Activated CD4-positive, alpha-beta T cell treated with anti-CD3 and anti-CD28 coated beads for 36 hours (primary cell): ENCODE measurements around the gene EPS8L3. TPM values are rescaled to one million over a fixed set of nuclear protein-coding genes. Genes with fewer than 3 reads are reported as not detected.

Source experiments
- ATAC-seq: fragments of 200-7000 bp; cut with Tn5 transposase; one replicate; pipeline ENCODE4 v1.10.0; 2021; ENCODE audit warnings: mild to moderate bottlenecking, moderate library complexity
- CTCF ChIA-PET: fragments of 350-600 bp; sonication (Branson Sonifier 250); formaldehyde crosslinking; loops from one replicate; lab custom pipeline; 2021; ENCODE audit warnings: antibody characterized with exemption; lab: Charles Lee
- POLR2A ChIA-PET: fragments of 350-600 bp; sonication (Branson Sonifier 250); formaldehyde crosslinking; loops from one replicate; lab custom pipeline; 2021; ENCODE audit warnings: antibody characterized with exemption, inconsistent platforms; lab: Charles Lee
- DNase-seq: peaks from one replicate; pipeline ENCODE4 v3.0.0-alpha.2; 2020
- H3K27ac Mint-ChIP-seq: one replicate; pipeline ENCODE4 v1.8.0; 2021; ENCODE audit warnings: mixed read lengths
- H3K27me3 Mint-ChIP-seq: one replicate; pipeline ENCODE4 v1.8.0; 2021; ENCODE audit warnings: mixed read lengths
- H3K36me3 Mint-ChIP-seq: one replicate; pipeline ENCODE4 v1.8.0; 2021; ENCODE audit warnings: low read depth, mixed read lengths
- H3K4me1 Mint-ChIP-seq: one replicate; pipeline ENCODE4 v1.8.0; 2021; ENCODE audit warnings: mixed read lengths
- H3K4me3 Mint-ChIP-seq: one replicate; pipeline ENCODE4 v1.8.0; 2021; ENCODE audit warnings: mild to moderate bottlenecking, moderate library complexity, mixed read lengths
- H3K9me3 Mint-ChIP-seq: one replicate; pipeline ENCODE4 v1.8.0; 2021; ENCODE audit warnings: low read depth, mixed read lengths
- intact Hi-C, 2 experiments: fragments of 100-400 bp; cut with DNase I in 1 of 2; cut with micrococcal nuclease in 1 of 2; formaldehyde crosslinking; loops; one replicate each; pipeline versions ENCODE4 v1.14.2 to v1.15.1; 2022 to 2024; cut with DNase I, micrococcal nuclease
- total RNA-seq, 2 experiments: library from RNA; stranded (reverse); gene quantifications; one replicate each; pipeline ENCODE4 v1.2.3, GENCODE V29; 2021

Gene EPS8L3
- total RNA-seq, 2 experiments from 2014 or later = not detected

GRCh38 chr1:109730666-109731065 is 33.1 kb downstream of the EPS8L3 start:
- CTCF ChIA-PET = no interaction called here
- DNase-seq (no peak), ATAC-seq (no peak)
- Mint-ChIP-seq H3K9me3 (no peaks in the 10 kb centered on the region), H3K27me3 (no peaks in the 10 kb centered on the region), H3K36me3 (peaks cover 10% of the 10 kb centered on the region), H3K4me3 (no peak overlapping the region), H3K27ac (no peak overlapping the region), H3K4me1 (no peaks in the 10 kb centered on the region)
- POLR2A ChIA-PET = no interaction called here
- intact Hi-C loops = no loop called here

- CTCF ChIA-PET = interaction anchor here (0.6 to 0.8 kb wide), 2 partner anchors 20 to 420 kb away, joined by 3 read pairs; no protein-coding TSS in a partner anchor
- no peaks in the 10 kb centered on the region for H3K27me3 Mint-ChIP-seq
- POLR2A ChIA-PET = no interaction called here
- no peak overlapping the region for H3K4me3 Mint-ChIP-seq
- intact Hi-C loops = no loop called here
- DNase-seq = no peak
- no peak overlapping the region for H3K27ac Mint-ChIP-seq
- no peaks in the 10 kb centered on the region for H3K9me3 Mint-ChIP-seq
- H3K4me1 Mint-ChIP-seq = no peaks in the 10 kb centered on the region
- peaks cover 2% of the 10 kb centered on the region for H3K36me3 Mint-ChIP-seq
- no peak for ATAC-seq
These were observed 34.9 kb downstream of the EPS8L3 start for GRCh38 chr1:109728870-109729269.

GRCh38 chr1:109726728-109727373 is 36.9 kb downstream of the EPS8L3 start:
- no peak for ATAC-seq
- no peak overlapping the region for H3K4me3 Mint-ChIP-seq
- no peaks in the 10 kb centered on the region for H3K27me3 Mint-ChIP-seq
- CTCF ChIA-PET = interaction anchor here (0.6 kb wide), 1 partner anchor 733 kb away, joined by 4 read pairs; no protein-coding TSS in a partner anchor
- POLR2A ChIA-PET = no interaction called here
- no peaks in the 10 kb centered on the region for H3K4me1 Mint-ChIP-seq
- intact Hi-C loops = no loop called here
- no peak overlapping the region for H3K27ac Mint-ChIP-seq
- H3K36me3 Mint-ChIP-seq = no peaks in the 10 kb centered on the region
- no peak for DNase-seq
- no peaks in the 10 kb centered on the region for H3K9me3 Mint-ChIP-seq

- H3K27ac Mint-ChIP-seq = no peak overlapping the region
- intact Hi-C loops = no loop called here
- ChIA-PET CTCF (no interaction called here), POLR2A (no interaction called here)
- ATAC-seq = no peak
- no peak for DNase-seq
- no peaks in the 10 kb centered on the region for H3K27me3 Mint-ChIP-seq
- no peaks in the 10 kb centered on the region for H3K36me3 Mint-ChIP-seq
- H3K4me1 Mint-ChIP-seq = no peaks in the 10 kb centered on the region
- H3K4me3 Mint-ChIP-seq = no peak overlapping the region
- H3K9me3 Mint-ChIP-seq = no peaks in the 10 kb centered on the region
These were observed 37.7 kb downstream of the EPS8L3 start for GRCh38 chr1:109726007-109726406.

- CTCF ChIA-PET = no interaction called here
- DNase-seq = no peak
These were observed 38.2 kb downstream of the EPS8L3 start for GRCh38 chr1:109725510-109725909.

GRCh38 chr1:109724933-109725332 is 38.8 kb downstream of the EPS8L3 start:
- Mint-ChIP-seq H3K36me3 (no peaks in the 10 kb centered on the region), H3K27ac (no peak overlapping the region), H3K4me3 (no peak overlapping the region), H3K4me1 (no peaks in the 10 kb centered on the region), H3K27me3 (no peaks in the 10 kb centered on the region), H3K9me3 (no peaks in the 10 kb centered on the region)
- intact Hi-C loops = no loop called here
- DNase-seq (no peak), ATAC-seq (no peak)
- ChIA-PET POLR2A (no interaction called here), CTCF (no interaction called here)

More at GRCh38 chr1:109725510-109725909, 38.2 kb downstream of the EPS8L3 start:
- Mint-ChIP-seq H3K36me3 (no peaks in the 10 kb centered on the region), H3K27me3 (no peaks in the 10 kb centered on the region), H3K9me3 (no peaks in the 10 kb centered on the region), H3K4me3 (no peak overlapping the region), H3K4me1 (no peaks in the 10 kb centered on the region), H3K27ac (no peak overlapping the region)
- intact Hi-C loops = no loop called here
- POLR2A ChIA-PET = no interaction called here
- ATAC-seq = no peak

- Mint-ChIP-seq H3K4me1 (peaks cover 4% of the 10 kb centered on the region), H3K36me3 (no peaks in the 10 kb centered on the region), H3K4me3 (no peak overlapping the region), H3K27me3 (no peaks in the 10 kb centered on the region), H3K27ac (no peak overlapping the region), H3K9me3 (no peaks in the 10 kb centered on the region)
- DNase-seq (no peak), ATAC-seq (no peak)
- intact Hi-C loops = no loop called here
- POLR2A ChIA-PET = no interaction called here
- CTCF ChIA-PET = interaction anchor here (0.7 kb wide), 1 partner anchor 220 kb away, joined by 4 read pairs; no protein-coding TSS in a partner anchor
These were observed 40.6 kb downstream of the EPS8L3 start for GRCh38 chr1:109722908-109723691.

GRCh38 chr1:109721971-109722370 is 41.8 kb downstream of the EPS8L3 start:
- Mint-ChIP-seq H3K4me3 (no peak overlapping the region), H3K27me3 (no peaks in the 10 kb centered on the region), H3K36me3 (no peaks in the 10 kb centered on the region), H3K9me3 (no peaks in the 10 kb centered on the region), H3K27ac (no peak overlapping the region), H3K4me1 (peaks cover 4% of the 10 kb centered on the region)
- no peak for DNase-seq
- intact Hi-C loops = no loop called here
- POLR2A ChIA-PET = no interaction called here
- ATAC-seq = no peak
- CTCF ChIA-PET = no interaction called here

GRCh38 chr1:109721042-109721441 is 42.7 kb downstream of the EPS8L3 start:
- no peak for ATAC-seq
- no peak overlapping the region for H3K4me3 Mint-ChIP-seq
- intact Hi-C loops = no loop called here
- no peak for DNase-seq
- no peak overlapping the region for H3K27ac Mint-ChIP-seq
- H3K36me3 Mint-ChIP-seq = no peaks in the 10 kb centered on the region
- no peaks in the 10 kb centered on the region for H3K9me3 Mint-ChIP-seq
- H3K27me3 Mint-ChIP-seq = no peaks in the 10 kb centered on the region
- peaks cover 4% of the 10 kb centered on the region for H3K4me1 Mint-ChIP-seq
- ChIA-PET CTCF (interaction anchor here (1.4 kb wide), 1 partner anchor 81 kb away, joined by 3 read pairs; no protein-coding TSS in a partner anchor), POLR2A (no interaction called here)

GRCh38 chr1:109719337-109719837 is 44.3 kb downstream of the EPS8L3 start:
- Mint-ChIP-seq H3K4me3 (no peak overlapping the region), H3K36me3 (no peaks in the 10 kb centered on the region), H3K4me1 (peaks cover 4% of the 10 kb centered on the region), H3K27ac (no peak overlapping the region), H3K9me3 (no peaks in the 10 kb centered on the region), H3K27me3 (peaks cover 2% of the 10 kb centered on the region)
- intact Hi-C loops = no loop called here
- peak; percentile 58 for ATAC-seq
- no peak for DNase-seq
- ChIA-PET CTCF (interaction anchor here (1.0 to 1.5 kb wide), 2 partner anchors 55 to 68 kb away, joined by 3 to 5 read pairs; no protein-coding TSS in a partner anchor), POLR2A (no interaction called here)

GRCh38 chr1:109718495-109718894 is 45.2 kb downstream of the EPS8L3 start:
- no peak overlapping the region for H3K27ac Mint-ChIP-seq
- H3K9me3 Mint-ChIP-seq = no peaks in the 10 kb centered on the region
- H3K27me3 Mint-ChIP-seq = peaks cover 3% of the 10 kb centered on the region
- H3K36me3 Mint-ChIP-seq = no peaks in the 10 kb centered on the region
- POLR2A ChIA-PET = no interaction called here
- CTCF ChIA-PET = interaction anchor here (1.5 kb wide), 1 partner anchor 56 kb away, joined by 5 read pairs; no protein-coding TSS in a partner anchor
- no peak overlapping the region for H3K4me3 Mint-ChIP-seq
- intact Hi-C loops = no loop called here
- ATAC-seq (no peak), DNase-seq (no peak)
- peaks cover 4% of the 10 kb centered on the region for H3K4me1 Mint-ChIP-seq
